Fibroblast of villous mesenchyme (primary cell): Measurements from ENCODE around the gene TARBP2. TPM values are rescaled to one million over a fixed set of nuclear protein-coding genes. Genes with fewer than 3 reads are reported as not detected.

Experiments used
- DNase-seq: peaks from one replicate; pipeline ENCODE4 v3.0.0-alpha.2; 2010; ENCODE audit warnings: low read depth
- H3K4me3 ChIP-seq: 2 replicates; pipeline ENCODE4 v1.5.1; 2011; ENCODE audit warnings: low read depth, mild to moderate bottlenecking, low read length
- CTCF ChIP-seq: IDR thresholded peaks from 2 replicates; pipeline ENCODE4 v1.5.1; 2012; ENCODE audit warnings: low read depth, mild to moderate bottlenecking, low read length; ENCODE audit not compliant: insufficient read depth
- small RNA-seq: library from RNA; depleted of rRNA; stranded (forward); fragments of <200 nt; gene quantifications from one replicate; pipeline ENCODE3, GENCODE V24; 2012
- total RNA-seq: library from RNA; depleted of rRNA; stranded (reverse); fragments of >200 nt; gene quantifications from 2 replicates; pipeline ENCODE4 v1.2.3, GENCODE V29; 2012

The TARBP2 gene
- total RNA-seq, 1 donor, result 54.8 TPM

- no peak overlapping the region for H3K4me3 ChIP-seq
- peak; percentile 33 for DNase-seq
- no peak for TF ChIP-seq CTCF
Observed at GRCh38 chr12:53550595-53550994, 49.5 kb downstream of the TARBP2 start.

- TF ChIP-seq CTCF, result no peak
- DNase-seq, result no peak
- no peak overlapping the region for H3K4me3 ChIP-seq
Observed at GRCh38 chr12:53551889-53552291, 50.8 kb downstream of the TARBP2 start.

GRCh38 chr12:53552361-53553327 is 51.6 kb downstream of the TARBP2 start:
- no peak for DNase-seq
- no peak for TF ChIP-seq CTCF
- no peak overlapping the region for H3K4me3 ChIP-seq

Small RNA genes within 50 kb of the gene (small RNA-seq; reads per million reads assigned to genes)
- gene AC023509.3, result not detected

Other genes with a start within 250 kb of the TARBP2 start
- 4.8 and 6.5 TPM in 2 replicates for gene ESPL1, start 233.0 kb upstream of the TARBP2 start, total RNA-seq
- 328 and 382 TPM in 2 replicates for gene PFDN5, start 205.7 kb upstream of the TARBP2 start, total RNA-seq
- 30.2 and 39.6 TPM in 2 replicates for gene MYG1, start 201.6 kb upstream of the TARBP2 start, total RNA-seq
- 42.8 and 43.6 TPM in 2 replicates for gene AAAS, start 179.7 kb upstream of the TARBP2 start, total RNA-seq
- gene SP7, start 164.9 kb upstream of the TARBP2 start, total RNA-seq, result not detected in 2 replicates
- gene SP1, start 121.1 kb upstream of the TARBP2 start, total RNA-seq, result 31.2 and 45.3 TPM in 2 replicates
- not detected in 2 replicates for gene AMHR2, start 77.4 kb upstream of the TARBP2 start, total RNA-seq
- 60.0 and 64.4 TPM in 2 replicates for gene PRR13, start 59.5 kb upstream of the TARBP2 start, total RNA-seq
- gene PCBP2, start 49.2 kb upstream of the TARBP2 start, total RNA-seq, result 193 and 237 TPM in 2 replicates
- 35.8 and 41.0 TPM in 2 replicates for gene MAP3K12, start 1.8 kb upstream of the TARBP2 start, total RNA-seq
- not detected in 2 replicates for gene NPFF, start 6.2 kb downstream of the TARBP2 start, total RNA-seq
- gene ATF7, start 125.1 kb downstream of the TARBP2 start, total RNA-seq, result 9.3 and 14.7 TPM in 2 replicates
- gene ATP5MC2, start 174.8 kb downstream of the TARBP2 start, total RNA-seq, result 70.8 and 72.2 TPM in 2 replicates
- gene CALCOCO1, start 226.2 kb downstream of the TARBP2 start, total RNA-seq, result 78.2 and 84.4 TPM in 2 replicates